Stimulated activated CD8-positive, alpha-beta memory T cell treated with anti-CD3 and anti-CD28 coated beads, Interleukin-2, amount 100 ng/mL, for 48 hours (primary cell): ENCODE measurements around the gene DPYD.
"Not testable (repeated sequence)": the region's sequence is repeated elsewhere in the genome, so short reads cannot be mapped to it uniquely, and the experiment has no call there.

Experiments
- DNase-seq, 2 donors: peaks; one replicate each; pipeline ENCODE4 v3.0.0-alpha.2; 2020; ENCODE audit warnings: low read depth in 2 of 2

Gene DPYD

GRCh38 chr1:97281962-97282361 lies 638.9 kb downstream of the DPYD start:
- DNase-seq = no peak

- DNase-seq = no peak
These were observed 642.8 kb downstream of the DPYD start for GRCh38 chr1:97277891-97278654.

GRCh38 chr1:97271916-97272788 lies 648.7 kb downstream of the DPYD start:
- no peak for DNase-seq

- no peak for DNase-seq
These were observed 650.1 kb downstream of the DPYD start for GRCh38 chr1:97270508-97271307.

- no peak for DNase-seq
These were observed 655.2 kb downstream of the DPYD start for GRCh38 chr1:97265630-97266029.

- DNase-seq = no peak
These were observed 658.0 kb downstream of the DPYD start for GRCh38 chr1:97262842-97263241.

GRCh38 chr1:97258597-97258996 lies 662.2 kb downstream of the DPYD start:
- DNase-seq = no peak

GRCh38 chr1:97254731-97255463 lies 665.9 kb downstream of the DPYD start:
- no peak for DNase-seq

- DNase-seq = no peak
These were observed 667.9 kb downstream of the DPYD start for GRCh38 chr1:97252925-97253324.

GRCh38 chr1:97252076-97252475 lies 668.8 kb downstream of the DPYD start:
- DNase-seq = no peak

GRCh38 chr1:97247196-97247595 lies 673.6 kb downstream of the DPYD start:
- no peak for DNase-seq

- no peak for DNase-seq
These were observed 675.2 kb downstream of the DPYD start for GRCh38 chr1:97245682-97246081.

GRCh38 chr1:97245026-97245425 lies 675.8 kb downstream of the DPYD start:
- DNase-seq = no peak

- DNase-seq = no peak
These were observed 676.8 kb downstream of the DPYD start for GRCh38 chr1:97243973-97244560.

GRCh38 chr1:97238816-97239215 lies 682.0 kb downstream of the DPYD start:
- DNase-seq = no peak

GRCh38 chr1:97231354-97231753 lies 689.5 kb downstream of the DPYD start:
- not testable (repeated sequence) for DNase-seq

GRCh38 chr1:97212671-97213070 lies 708.2 kb downstream of the DPYD start:
- no peak for DNase-seq

GRCh38 chr1:97210307-97210706 lies 710.5 kb downstream of the DPYD start:
- DNase-seq = no peak

GRCh38 chr1:97209381-97209957 lies 711.4 kb downstream of the DPYD start:
- DNase-seq = no peak

GRCh38 chr1:97207868-97208267 lies 713.0 kb downstream of the DPYD start:
- no peak for DNase-seq

- DNase-seq = no peak
These were observed 716.4 kb downstream of the DPYD start for GRCh38 chr1:97204468-97204867.
